ENCODE measurements around the gene PANX3. TPM values are rescaled to one million over a fixed set of nuclear protein-coding genes. Genes with fewer than 3 reads are reported as not detected.

The PANX3 gene
- total RNA-seq, 1 donor from 2014 or later, result not detected

- TF ChIP-seq, protein P1, sequence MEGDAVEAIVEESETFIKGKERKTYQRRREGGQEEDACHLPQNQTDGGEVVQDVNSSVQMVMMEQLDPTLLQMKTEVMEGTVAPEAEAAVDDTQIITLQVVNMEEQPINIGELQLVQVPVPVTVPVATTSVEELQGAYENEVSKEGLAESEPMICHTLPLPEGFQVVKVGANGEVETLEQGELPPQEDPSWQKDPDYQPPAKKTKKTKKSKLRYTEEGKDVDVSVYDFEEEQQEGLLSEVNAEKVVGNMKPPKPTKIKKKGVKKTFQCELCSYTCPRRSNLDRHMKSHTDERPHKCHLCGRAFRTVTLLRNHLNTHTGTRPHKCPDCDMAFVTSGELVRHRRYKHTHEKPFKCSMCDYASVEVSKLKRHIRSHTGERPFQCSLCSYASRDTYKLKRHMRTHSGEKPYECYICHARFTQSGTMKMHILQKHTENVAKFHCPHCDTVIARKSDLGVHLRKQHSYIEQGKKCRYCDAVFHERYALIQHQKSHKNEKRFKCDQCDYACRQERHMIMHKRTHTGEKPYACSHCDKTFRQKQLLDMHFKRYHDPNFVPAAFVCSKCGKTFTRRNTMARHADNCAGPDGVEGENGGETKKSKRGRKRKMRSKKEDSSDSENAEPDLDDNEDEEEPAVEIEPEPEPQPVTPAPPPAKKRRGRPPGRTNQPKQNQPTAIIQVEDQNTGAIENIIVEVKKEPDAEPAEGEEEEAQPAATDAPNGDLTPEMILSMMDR (IDR thresholded peaks at IDR 0.05; ENCODE audit: insufficient read depth, low read length, poor library complexity, severe bottlenecking), result no peak
- Histone ChIP-seq H3K4me3 (ENCODE audit: low read depth, low read length) (peak within 1 kb of the TSS; percentile 62), H3K36me3 (ENCODE audit: control insufficient read depth, insufficient read depth, low read length) (peaks cover 4% of the 10 kb centered on the region), H3K27me3 (ENCODE audit: control insufficient read depth, insufficient read depth, low read length) (no peaks in the 10 kb centered on the region)
- peak; percentile 67 for DNase-seq (ENCODE audit: low read depth)
These were observed 11.6 kb downstream of the PANX3 start, which contains the start of gene TBRG1 for GRCh38 chr11:124622531-124623451. TBRG1 (plus strand) TSS chr11:124622864; CDS start chr11:124623084, 220 bp downstream.

- H3K4me3 ChIP-seq (ENCODE audit: low read depth, low read length), result peak overlapping the region; percentile 62
- DNase-seq (ENCODE audit: low read depth), result no peak
- TF ChIP-seq, protein P1 (IDR thresholded peaks at IDR 0.05; ENCODE audit: insufficient read depth, low read length, poor library complexity, severe bottlenecking), result no peak
- H3K36me3 ChIP-seq (ENCODE audit: control insufficient read depth, insufficient read depth, low read length), result peaks cover 4% of the 10 kb centered on the region
- no peaks in the 10 kb centered on the region for H3K27me3 ChIP-seq (ENCODE audit: control insufficient read depth, insufficient read depth, low read length)
These were observed 12.8 kb downstream of the PANX3 start for GRCh38 chr11:124623861-124624525.

- TF ChIP-seq, protein P1 (IDR thresholded peaks at IDR 0.05; ENCODE audit: insufficient read depth, low read length, poor library complexity, severe bottlenecking), result no peak
- no peak for DNase-seq (ENCODE audit: low read depth)
- Histone ChIP-seq H3K4me3 (ENCODE audit: low read depth, low read length) (no peak overlapping the region), H3K36me3 (ENCODE audit: control insufficient read depth, insufficient read depth, low read length) (peaks cover 4% of the 10 kb centered on the region), H3K27me3 (ENCODE audit: control insufficient read depth, insufficient read depth, low read length) (no peaks in the 10 kb centered on the region)
These were observed 14.4 kb downstream of the PANX3 start for GRCh38 chr11:124625504-124626168.

GRCh38 chr11:124627546-124627945, 16.3 kb downstream of the PANX3 start:
- Histone ChIP-seq H3K4me3 (ENCODE audit: low read depth, low read length) (no peak overlapping the region), H3K36me3 (ENCODE audit: control insufficient read depth, insufficient read depth, low read length) (peaks cover 4% of the 10 kb centered on the region), H3K27me3 (ENCODE audit: control insufficient read depth, insufficient read depth, low read length) (no peaks in the 10 kb centered on the region)
- TF ChIP-seq, protein P1 (IDR thresholded peaks at IDR 0.05; ENCODE audit: insufficient read depth, low read length, poor library complexity, severe bottlenecking), result no peak
- no peak for DNase-seq (ENCODE audit: low read depth)

DNA sequence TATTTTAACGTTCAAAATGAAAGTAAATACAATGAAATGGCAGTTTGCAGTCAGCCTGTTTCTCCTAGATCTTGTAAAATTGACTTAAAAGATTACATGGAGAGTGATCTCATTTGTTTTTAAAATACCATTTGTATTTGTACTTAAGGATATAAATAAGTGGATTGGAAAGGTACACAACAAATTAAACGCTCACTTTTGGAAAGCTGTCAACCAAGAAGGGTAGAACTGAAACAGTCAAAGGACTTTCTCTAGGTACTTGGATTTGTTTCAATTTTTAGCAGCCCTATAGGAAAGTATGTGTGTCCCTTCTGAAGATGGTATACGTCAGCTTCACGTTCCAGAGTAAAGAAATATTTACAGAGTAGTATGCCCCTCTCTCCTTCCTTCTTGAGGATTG, 18.7 kb downstream of the PANX3 start:
- Histone ChIP-seq H3K4me3 (ENCODE audit: low read depth, low read length) (no peak overlapping the region), H3K27me3 (ENCODE audit: control insufficient read depth, insufficient read depth, low read length) (no peaks in the 10 kb centered on the region), H3K36me3 (ENCODE audit: control insufficient read depth, insufficient read depth, low read length) (peaks cover 4% of the 10 kb centered on the region)
- TF ChIP-seq, protein P1 (IDR thresholded peaks at IDR 0.05; ENCODE audit: insufficient read depth, low read length, poor library complexity, severe bottlenecking), result no peak
- DNase-seq (ENCODE audit: low read depth), result no peak
